Thymus (tissue), 11 donors: Measurements from ENCODE around the gene SLC44A2. TPM values are rescaled to one million over a fixed set of nuclear protein-coding genes. Genes with fewer than 3 reads are reported as not detected.

ENCODE experiments used
- DNase-seq, 9 donors: peaks; one replicate each; pipeline ENCODE4 v3.0.0-alpha.2; 2013; ENCODE audit warnings: low spot score in 9 of 9, low read depth in 6 of 9, missing footprints in 1 of 9
- H3K27ac ChIP-seq, 2 donors: one replicate each; pipeline ENCODE4 v1.5.1; 2013; ENCODE audit warnings: control low read depth in 1 of 2, low read depth in 1 of 2, low read length in 1 of 2, mild to moderate bottlenecking in 1 of 2, moderate library complexity in 1 of 2
- H3K27me3 ChIP-seq, 2 donors: one replicate each; pipeline ENCODE4 v1.5.1; 2013; ENCODE audit warnings: low read length in 1 of 2; ENCODE audit not compliant: control insufficient read depth in 2 of 2, insufficient read depth in 1 of 2
- H3K36me3 ChIP-seq, 2 donors: one replicate each; pipeline ENCODE4 v1.5.1; 2013; ENCODE audit warnings: low read length in 1 of 2, mild to moderate bottlenecking in 1 of 2, moderate library complexity in 1 of 2; ENCODE audit not compliant: control insufficient read depth in 2 of 2, insufficient read depth in 2 of 2
- H3K4me1 ChIP-seq, 2 donors: one replicate each; pipeline ENCODE4 v1.5.1; 2013; ENCODE audit warnings: low read length in 2 of 2; ENCODE audit not compliant: control insufficient read depth in 2 of 2, insufficient read depth in 2 of 2
- H3K4me3 ChIP-seq, 2 donors: one replicate each; pipeline ENCODE4 v1.5.1; 2013; ENCODE audit warnings: low read length in 2 of 2, control low read depth in 1 of 2, mild to moderate bottlenecking in 1 of 2
- H3K9me3 ChIP-seq, 2 donors: one replicate each; pipeline ENCODE4 v1.5.1; 2013; ENCODE audit warnings: low read length in 1 of 2, mild to moderate bottlenecking in 1 of 2; ENCODE audit not compliant: control insufficient read depth in 2 of 2, insufficient read depth in 1 of 2
- WGBS: extraction: QIAGEN DNeasy Blood & Tissue Kit; methylation state at CpG from one replicate; pipeline ENCODE4 v1.1.7; 2013; 5-methylcytosine and 5-hydroxymethylcytosine counted together
- polyA plus RNA-seq: library from polyadenylated mRNA; stranded (reverse); fragments of 200-250 nt; gene quantifications from one replicate; pipeline ENCODE4 v1.2.3, GENCODE V29; 2013
- total RNA-seq: library from RNA; stranded (reverse); fragments of 120-200 nt; gene quantifications from one replicate; pipeline ENCODE4 v1.2.4, GENCODE V29; 2013
- donor health status: healthy.

SLC44A2 gene
- total and polyA plus RNA-seq, 2 donors, result 25.6 to 78.4 TPM

- Histone ChIP-seq H3K27me3 (no peaks in the 10 kb centered on the region), H3K4me1 (peaks cover 0 to 25% of the 10 kb centered on the region in 2 donors), H3K9me3 (no peaks in the 10 kb centered on the region), H3K27ac (no peak overlapping the region), H3K4me3 (no peak overlapping the region), H3K36me3 (peaks cover 46 to 54% of the 10 kb centered on the region in 2 donors)
- 92% methylated on average over 25 of the region's 25 CpGs for WGBS
- DNase-seq, result no peak
Measured at GRCh38 chr19:10642473-10643171, 17.3 kb downstream of the SLC44A2 start.

GRCh38 chr19:10643172-10643967 is 18.0 kb downstream of the SLC44A2 start:
- no peaks in the 10 kb centered on the region for H3K9me3 ChIP-seq
- peak overlapping the region; percentile 41 to 43 for H3K27ac ChIP-seq
- WGBS, result 69% methylated on average over 21 of the region's 21 CpGs
- H3K4me3 ChIP-seq, result no peak overlapping the region
- H3K27me3 ChIP-seq, result no peaks in the 10 kb centered on the region
- peaks cover 0 to 25% of the 10 kb centered on the region in 2 donors for H3K4me1 ChIP-seq
- H3K36me3 ChIP-seq, result peaks cover 39 to 46% of the 10 kb centered on the region in 2 donors
- no peak for DNase-seq

DNA sequence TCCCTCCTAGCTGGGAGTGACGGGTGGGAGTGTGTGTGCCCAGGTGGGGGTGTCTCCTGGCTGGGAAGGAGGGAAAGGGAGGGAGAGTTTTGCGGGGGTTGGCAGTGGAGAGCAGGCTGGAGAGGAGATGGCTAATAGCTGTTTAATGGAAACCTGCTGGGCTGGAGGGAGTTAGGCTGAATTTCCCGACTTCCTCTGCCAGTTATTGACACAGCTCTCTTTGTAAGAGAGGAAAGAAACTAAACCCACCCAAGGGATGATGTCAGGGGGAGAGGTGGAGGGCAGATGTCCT is 18.6 kb downstream of the SLC44A2 start:
- no peak for DNase-seq
- no peaks in the 10 kb centered on the region for H3K27me3 ChIP-seq
- WGBS, result 90% methylated on average over 3 of the region's 3 CpGs
- no peaks in the 10 kb centered on the region for H3K9me3 ChIP-seq
- H3K27ac ChIP-seq, result peak overlapping the region; percentile 70 to 77
- peaks cover 38 to 46% of the 10 kb centered on the region in 2 donors for H3K36me3 ChIP-seq
- H3K4me3 ChIP-seq, result no peak overlapping the region
- H3K4me1 ChIP-seq, result peaks cover 0 to 25% of the 10 kb centered on the region in 2 donors

DNA sequence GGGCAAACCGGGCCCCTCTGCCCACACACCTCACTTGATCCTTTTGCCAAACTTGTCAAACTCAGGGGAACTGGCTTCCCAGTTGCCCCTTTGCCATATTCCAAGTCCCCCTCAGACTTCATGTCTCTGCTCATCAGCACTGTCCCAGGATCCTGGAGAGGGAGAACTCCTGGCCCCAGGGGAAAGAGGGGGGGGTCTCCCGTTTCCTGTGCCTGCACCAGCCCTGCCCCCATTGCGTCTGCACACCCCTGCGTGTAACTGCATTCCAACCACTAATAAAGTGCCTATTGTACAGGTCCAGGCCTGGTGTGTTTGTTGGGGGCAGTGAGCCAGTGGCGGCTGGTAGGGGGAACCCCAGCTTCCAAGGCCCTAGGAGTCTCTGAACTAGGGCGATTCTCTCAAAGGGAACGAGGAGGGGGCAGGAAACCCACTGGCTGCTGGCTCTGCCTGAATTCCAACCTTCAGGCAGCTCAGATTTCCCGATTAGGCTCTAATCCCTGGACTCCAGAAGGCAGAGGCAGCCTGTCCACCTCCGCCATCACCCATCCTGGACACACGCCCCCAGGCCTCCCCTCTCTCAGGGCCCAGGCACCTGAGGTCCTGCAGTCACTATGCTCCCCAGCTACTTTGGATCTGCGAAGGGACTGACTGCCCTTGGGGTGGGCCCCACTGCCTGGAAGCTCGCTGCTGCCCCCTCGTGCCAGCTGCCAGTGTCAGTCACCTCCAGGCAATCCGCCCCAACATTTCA is 19.1 kb downstream of the SLC44A2 start:
- Histone ChIP-seq H3K27ac (peak overlapping the region; percentile 70 to 77), H3K4me3 (no peak overlapping the region), H3K4me1 (peaks cover 0 to 25% of the 10 kb centered on the region in 2 donors), H3K27me3 (no peaks in the 10 kb centered on the region), H3K36me3 (peaks cover 33 to 41% of the 10 kb centered on the region in 2 donors), H3K9me3 (no peaks in the 10 kb centered on the region)
- 38% methylated on average over 14 of the region's 14 CpGs for WGBS
- DNase-seq, result peak; percentile 39 to 82 (median 59)

GRCh38 chr19:10646456-10647159 is 21.3 kb downstream of the SLC44A2 start:
- DNase-seq, result no peak
- Histone ChIP-seq H3K9me3 (no peaks in the 10 kb centered on the region), H3K27me3 (no peaks in the 10 kb centered on the region), H3K36me3 (peaks cover 22 to 27% of the 10 kb centered on the region in 2 donors), H3K4me3 (no peak overlapping the region), H3K27ac (peak overlapping the region in 1 of 2 donors; percentile 31), H3K4me1 (peaks cover 0 to 26% of the 10 kb centered on the region in 2 donors)
- WGBS, result 94% methylated on average over 12 of the region's 12 CpGs

- Histone ChIP-seq H3K27me3 (no peaks in the 10 kb centered on the region), H3K4me1 (peaks cover 0 to 34% of the 10 kb centered on the region in 2 donors), H3K9me3 (peaks cover 0 to 4% of the 10 kb centered on the region in 2 donors), H3K27ac (no peak overlapping the region), H3K4me3 (no peak overlapping the region), H3K36me3 (peaks cover 8 to 12% of the 10 kb centered on the region in 2 donors)
- DNase-seq, result no peak
- WGBS, result 97% methylated on average over 4 of the region's 4 CpGs
Measured at GRCh38 chr19:10648360-10648759, 23.0 kb downstream of the SLC44A2 start.

- H3K27me3 ChIP-seq, result no peaks in the 10 kb centered on the region
- peak in 2 of 9 donors; percentile 15 to 41 for DNase-seq
- peaks cover 11 to 36% of the 10 kb centered on the region in 2 donors for H3K4me1 ChIP-seq
- no peak overlapping the region for H3K4me3 ChIP-seq
- H3K9me3 ChIP-seq, result peaks cover 0 to 8% of the 10 kb centered on the region in 2 donors
- H3K36me3 ChIP-seq, result peaks cover 2 to 3% of the 10 kb centered on the region in 2 donors
- 96% methylated on average over 4 of the region's 4 CpGs for WGBS
- peak overlapping the region in 1 of 2 donors; percentile 37 for H3K27ac ChIP-seq
Measured at GRCh38 chr19:10651851-10652250, 26.5 kb downstream of the SLC44A2 start.

DNA sequence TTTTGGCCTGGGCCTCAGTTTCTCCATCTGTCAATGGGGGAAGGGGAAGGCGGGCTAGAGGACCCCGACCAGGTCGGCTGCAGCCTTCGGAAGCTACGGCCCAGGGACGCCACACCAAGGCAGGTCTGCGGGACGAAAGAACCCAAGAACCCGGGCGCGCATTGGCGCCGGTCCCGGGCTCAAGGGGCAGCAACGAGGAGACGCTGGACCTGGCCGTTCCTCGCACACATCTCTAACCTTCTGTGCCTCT is 28.1 kb downstream of the SLC44A2 start:
- H3K4me3 ChIP-seq, result peak overlapping the region; percentile 95 to 100
- no peaks in the 10 kb centered on the region for H3K27me3 ChIP-seq
- H3K27ac ChIP-seq, result peak overlapping the region; percentile 97 to 100
- H3K9me3 ChIP-seq, result peaks cover 0 to 8% of the 10 kb centered on the region in 2 donors
- DNase-seq, result no peak
- under 1% methylated on average over 18 of the region's 18 CpGs for WGBS
- peaks cover 11 to 41% of the 10 kb centered on the region in 2 donors for H3K4me1 ChIP-seq
- H3K36me3 ChIP-seq, result peaks cover 10 to 16% of the 10 kb centered on the region in 2 donors
